T1000 (cell line): Measurements from ENCODE around the gene STXBP2.

Experiments used
- DNase-seq: peaks from one replicate; lab custom pipeline; 2025; ENCODE audit warnings: mixed read lengths; lab: John Stamatoyannopoulos, UW

STXBP2 gene

DNA sequence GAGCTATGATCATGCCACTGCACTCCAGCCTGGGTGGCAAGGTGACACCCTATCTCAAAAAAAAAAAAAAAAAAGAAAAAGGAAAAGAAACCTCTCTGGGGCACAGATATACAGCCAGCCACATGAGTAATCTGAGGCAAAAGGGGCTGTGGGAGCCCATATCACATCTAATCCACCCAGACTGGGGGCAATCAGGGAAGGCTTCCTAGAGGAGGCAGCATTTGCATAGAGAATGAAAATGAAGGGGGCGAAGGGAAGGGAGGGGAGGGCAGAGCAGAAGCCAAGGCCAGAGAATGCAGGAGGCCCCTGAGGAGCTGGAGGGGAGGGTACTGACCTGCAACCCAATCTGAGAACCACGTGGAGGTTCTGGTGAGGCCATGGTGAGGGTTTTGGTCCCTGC is 13.2 kb downstream of the STXBP2 start:
- DNase-seq, result no peak

DNA sequence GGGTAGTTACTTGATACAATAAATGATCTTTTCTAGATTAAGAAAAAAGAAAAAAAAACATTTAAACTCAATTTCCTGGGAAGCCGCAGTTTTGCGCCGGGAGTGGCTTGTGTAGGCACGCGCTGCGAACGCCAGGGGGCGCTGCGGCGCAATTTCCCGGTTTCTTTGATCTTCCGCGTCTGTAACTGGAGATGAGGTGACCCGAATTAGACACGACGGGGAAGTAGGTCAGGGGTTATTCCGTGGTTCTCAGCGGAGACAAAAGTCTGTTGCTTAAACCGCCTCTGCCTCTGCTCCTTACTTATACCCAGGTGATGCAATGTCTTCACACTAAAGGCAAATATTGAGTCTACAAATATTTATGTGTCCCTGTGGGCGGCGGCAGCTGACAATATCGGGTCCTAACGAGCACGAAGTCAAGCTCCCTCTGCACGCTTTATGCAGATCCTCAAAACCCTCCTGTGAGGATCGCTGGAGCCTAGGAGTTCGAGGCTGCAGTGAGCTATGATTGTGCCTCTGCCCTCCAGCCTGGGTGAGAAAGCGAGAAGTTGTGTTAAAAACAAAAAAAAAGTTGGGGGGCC is 15.2 kb downstream of the STXBP2 start:
- peak; percentile 68 for DNase-seq

DNA sequence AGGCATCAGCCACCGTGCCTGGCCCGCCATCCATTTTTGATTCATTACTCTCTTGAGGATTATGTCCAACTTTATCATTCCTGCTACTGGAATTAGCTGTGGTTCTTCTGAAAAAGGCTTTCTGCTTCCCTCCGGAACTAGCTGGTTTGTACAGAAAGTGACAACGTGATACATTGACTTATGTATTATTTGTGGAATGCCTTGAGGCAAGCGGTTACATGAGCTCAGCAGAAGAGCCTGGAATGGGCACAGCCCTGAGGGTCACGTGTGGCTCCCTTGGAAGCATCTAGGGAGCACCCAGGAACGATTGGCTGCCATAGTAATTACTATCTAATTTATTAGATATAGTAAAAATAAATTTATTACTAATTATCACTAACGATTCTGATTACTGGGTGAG is 17.5 kb downstream of the STXBP2 start:
- DNase-seq, result no peak

DNA sequence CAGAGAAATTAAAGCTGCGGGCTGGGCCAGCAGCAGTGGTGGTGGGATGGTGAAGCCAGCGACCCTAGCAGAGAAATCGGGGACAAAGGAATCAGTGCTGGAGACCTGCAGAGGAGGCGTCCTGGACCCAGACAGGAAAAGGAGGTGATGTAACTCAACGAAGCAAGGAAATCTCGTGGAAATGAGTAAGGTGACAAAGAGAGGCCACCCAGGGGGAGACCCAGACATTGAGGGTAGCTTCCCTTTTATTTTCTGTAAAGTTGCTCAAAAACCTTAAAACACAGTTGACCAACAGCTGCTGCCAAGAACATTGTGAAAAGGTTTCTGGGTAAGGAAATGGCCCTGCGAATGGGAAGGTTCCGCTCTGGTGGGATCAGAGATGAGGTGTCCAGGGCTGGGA is 18.7 kb downstream of the STXBP2 start:
- no peak for DNase-seq

DNA sequence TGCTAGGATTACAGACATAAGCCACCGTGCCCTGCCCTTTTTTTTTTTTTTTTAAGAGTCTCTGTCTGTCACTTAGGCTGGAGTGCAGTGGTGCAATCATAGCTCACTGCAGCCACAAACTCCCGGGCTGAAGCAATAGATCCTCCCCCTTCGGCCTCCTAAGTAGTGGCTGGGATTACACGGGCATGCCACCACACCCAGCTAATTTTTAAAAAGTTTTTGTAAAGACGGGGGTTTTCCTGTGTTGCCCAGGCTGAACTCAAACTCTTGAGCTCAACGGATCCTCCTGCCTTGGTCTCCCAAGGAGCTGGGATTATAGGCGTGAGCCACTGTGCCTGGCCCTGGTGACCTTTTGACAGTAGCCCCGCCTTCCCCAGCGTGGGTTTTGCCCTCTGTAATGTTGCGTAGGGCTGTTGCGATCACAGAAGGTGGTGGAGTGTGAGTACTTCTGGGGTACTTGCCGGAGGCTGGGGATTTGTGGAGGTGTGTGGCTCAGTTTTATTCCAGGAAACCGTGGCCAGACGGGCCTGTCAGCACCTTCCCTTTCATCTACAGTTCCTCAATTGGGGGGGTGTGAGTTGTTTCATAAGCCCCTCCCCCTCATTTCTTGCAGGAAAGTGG is 20.3 kb downstream of the STXBP2 start:
- no peak for DNase-seq

DNA sequence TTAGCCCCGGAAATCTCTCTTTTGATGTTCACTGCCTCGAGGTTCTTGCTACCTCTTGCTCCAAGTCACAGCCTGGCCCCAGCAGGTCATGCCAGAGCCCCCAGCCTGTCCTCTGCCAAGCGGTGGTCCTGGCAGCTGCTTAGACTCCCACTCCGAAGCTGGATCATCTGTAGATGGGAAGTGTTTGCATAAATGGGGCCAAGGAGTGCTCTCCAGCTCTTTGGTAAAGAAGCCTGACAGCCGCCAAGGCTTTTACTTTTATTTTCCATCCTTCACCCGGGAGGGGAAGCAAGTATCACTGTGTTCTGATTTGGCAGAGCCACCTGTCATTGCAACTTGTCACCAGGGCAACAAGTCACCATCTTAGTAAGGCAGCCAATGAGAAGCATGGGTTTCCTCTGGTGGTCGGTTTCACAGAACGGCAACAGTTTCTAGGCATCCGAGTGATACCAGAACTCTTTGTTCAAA is 21.3 kb downstream of the STXBP2 start:
- DNase-seq, result no peak

DNA sequence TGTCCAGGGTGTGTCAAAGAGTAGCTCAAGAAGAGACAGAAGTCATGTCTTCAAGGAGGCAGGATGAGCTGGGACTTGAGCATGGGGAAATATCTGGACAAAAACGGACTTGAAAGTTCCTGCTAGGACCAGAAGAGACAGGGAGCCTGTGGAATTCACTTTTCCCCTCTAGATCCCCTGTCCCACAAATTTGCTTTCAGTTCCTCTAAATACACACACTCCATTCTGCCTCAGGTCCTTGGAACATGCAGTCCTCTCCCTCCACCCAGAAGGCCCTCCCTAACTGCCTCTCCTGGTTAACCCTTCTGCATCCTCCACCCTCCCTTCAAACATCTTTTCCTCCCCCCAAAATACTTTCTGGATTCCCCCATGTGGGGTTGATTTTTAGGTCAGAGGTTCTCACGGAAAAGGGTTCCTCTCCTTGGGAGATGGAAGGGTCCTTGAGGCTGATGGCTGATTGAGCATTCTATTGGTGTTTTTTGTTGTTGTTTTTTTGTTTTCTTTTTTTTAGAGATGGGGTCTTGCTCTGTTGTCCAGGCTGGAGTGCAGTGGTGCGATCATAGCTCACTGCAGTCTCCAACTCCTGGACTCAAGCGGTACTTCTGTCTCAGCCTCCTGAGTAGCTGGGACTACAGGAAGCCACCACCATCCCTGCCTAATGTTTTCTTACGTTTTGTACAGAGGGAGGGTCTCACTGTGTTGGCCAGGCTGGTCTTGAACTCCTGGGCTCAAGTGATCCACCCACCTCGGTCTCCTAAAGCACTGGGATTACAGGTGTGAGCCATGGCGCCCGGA is 25.0 kb downstream of the STXBP2 start:
- DNase-seq, result no peak

DNA sequence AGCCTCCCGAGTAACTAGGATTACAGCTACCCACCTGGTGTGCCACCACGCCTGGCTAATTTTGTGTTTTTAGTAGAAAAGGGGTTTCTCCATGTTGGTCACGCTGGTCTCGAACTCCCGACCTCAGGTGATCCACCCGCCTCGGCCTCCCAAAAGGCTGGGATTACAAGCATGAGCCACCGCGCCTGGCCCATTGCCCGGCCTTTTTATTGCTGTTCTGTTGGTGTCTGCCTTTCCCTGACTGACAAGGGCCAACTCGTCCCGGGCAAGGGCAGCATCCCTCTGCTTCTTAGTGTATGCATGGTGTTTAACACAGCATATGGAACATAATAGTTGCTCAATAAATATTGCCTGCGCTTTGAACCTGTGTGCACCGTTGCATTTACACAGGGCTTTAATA is 25.7 kb downstream of the STXBP2 start:
- DNase-seq, result no peak

DNA sequence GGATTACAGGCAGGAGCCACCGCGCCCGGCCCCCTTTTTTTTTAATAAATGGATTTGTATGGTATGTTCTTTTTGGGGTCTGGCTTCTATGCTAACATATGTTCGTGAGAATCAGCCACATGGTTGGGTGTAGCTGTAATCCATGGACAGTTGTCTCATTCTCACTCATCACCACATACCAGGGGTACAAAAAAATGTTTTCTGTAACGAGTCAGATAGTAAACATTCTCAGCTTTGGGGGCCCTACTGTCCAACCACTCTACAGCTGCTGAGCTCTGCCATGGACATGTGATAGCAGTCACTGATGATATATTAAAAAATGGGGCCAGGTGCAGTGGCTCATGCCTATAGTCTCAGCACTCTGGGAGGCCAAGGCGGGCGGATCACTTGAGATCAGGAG is 26.8 kb downstream of the STXBP2 start:
- no peak for DNase-seq

DNA sequence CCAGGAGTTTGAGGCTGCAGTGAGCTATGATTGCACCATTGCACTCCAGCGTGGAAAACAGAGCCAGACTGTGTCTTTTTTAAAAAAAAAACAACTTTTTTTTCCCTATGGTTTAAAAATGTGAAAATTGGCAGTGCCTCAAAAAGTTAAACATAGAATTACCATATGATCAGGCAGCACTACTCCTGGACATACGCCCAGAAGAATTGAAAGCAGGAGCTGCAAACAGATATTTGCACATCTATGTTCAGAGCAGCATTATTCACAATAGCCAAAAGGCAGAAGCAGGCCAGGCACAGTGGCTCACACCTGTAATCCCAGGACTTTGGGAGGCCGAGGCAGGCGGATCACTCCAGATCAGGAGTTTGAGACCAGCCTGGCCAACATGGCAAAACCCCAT is 28.2 kb downstream of the STXBP2 start:
- DNase-seq, result no peak

DNA sequence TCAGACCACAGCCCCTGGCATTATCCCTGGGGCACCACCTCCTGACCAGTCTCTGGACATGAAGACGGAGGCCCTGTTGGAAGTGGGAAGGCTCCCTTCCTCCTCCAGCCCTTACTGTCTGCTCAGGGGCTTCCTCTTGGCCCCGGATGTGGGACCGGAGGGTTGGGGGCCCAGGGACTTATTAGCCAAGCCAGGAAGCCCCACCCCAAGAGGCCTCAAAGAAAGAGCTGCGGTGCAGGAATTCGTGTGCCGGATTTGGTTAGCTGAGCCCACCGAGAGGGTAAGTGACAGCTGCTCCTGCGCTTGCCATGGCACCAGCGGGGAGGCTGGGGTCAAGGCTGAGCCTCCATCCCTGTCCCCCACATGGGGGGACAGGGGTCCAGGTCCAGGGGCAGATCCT is 31.9 kb downstream of the STXBP2 start, which contains the start of gene RETN:
RETN (plus strand) TSS at position 208 of the 400 bp plus-strand sequence. CDS start 278 bp downstream, outside the sequence.
- DNase-seq, result no peak

DNA sequence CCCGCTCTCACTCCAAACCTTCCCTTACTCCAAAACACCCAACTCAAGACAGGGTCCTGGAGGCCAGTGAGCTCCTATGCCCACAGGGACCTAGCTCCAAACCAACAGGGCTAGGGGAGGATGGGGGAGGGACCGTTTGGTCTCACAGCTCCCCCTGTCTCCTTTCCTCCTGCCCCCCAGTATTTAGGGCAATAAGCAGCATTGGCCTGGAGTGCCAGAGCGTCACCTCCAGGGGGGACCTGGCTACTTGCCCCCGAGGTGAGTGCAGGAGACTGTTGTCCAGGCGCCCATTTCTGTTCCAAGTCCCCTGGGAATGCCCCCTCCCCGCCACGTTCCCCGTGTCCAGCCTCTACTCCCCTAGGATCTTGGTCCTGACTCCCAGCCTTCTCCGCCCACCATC is 32.7 kb downstream of the STXBP2 start:
- DNase-seq, result no peak

DNA sequence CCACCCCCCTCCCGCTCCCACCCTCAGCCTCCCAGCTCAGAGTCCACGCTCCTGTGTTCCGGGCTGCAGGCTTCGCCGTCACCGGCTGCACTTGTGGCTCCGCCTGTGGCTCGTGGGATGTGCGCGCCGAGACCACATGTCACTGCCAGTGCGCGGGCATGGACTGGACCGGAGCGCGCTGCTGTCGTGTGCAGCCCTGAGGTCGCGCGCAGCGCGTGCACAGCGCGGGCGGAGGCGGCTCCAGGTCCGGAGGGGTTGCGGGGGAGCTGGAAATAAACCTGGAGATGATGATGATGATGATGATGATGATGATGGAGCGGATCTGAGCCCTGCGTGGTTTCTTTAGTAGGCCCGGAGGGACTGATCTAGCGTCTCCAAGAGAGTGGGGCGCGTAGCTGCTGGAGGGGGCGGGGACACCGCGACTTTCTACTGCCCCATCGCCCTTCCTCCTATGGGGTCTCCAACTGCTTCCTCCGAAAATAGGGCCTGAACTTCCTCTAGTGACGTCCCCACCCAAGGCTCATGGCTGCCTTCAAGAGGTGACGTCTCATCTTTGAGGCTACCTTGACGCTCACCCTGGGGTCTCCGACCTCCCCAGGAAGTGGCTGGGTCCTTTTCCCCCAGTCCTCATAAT is 33.4 kb downstream of the STXBP2 start:
- no peak for DNase-seq

DNA sequence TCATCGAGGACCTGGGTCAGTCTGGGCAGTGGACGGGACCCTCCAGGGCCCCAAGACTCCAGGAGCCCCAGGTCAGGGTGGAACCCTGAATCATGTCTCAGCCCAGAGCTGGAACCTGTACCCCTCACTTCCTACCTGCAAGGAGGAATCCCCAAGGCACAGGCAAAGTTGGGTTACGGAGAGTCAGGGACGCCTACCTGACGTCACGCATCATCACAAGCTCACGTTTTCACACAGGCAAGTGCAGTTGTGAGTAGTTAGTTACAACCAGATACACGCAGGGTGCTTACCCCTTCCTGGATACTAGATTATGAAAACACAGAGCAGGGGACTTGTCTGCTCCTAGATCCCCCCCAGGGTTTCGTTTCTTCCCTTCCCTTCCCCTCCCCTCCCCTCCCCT is 33.9 kb downstream of the STXBP2 start:
- DNase-seq, result no peak

DNA sequence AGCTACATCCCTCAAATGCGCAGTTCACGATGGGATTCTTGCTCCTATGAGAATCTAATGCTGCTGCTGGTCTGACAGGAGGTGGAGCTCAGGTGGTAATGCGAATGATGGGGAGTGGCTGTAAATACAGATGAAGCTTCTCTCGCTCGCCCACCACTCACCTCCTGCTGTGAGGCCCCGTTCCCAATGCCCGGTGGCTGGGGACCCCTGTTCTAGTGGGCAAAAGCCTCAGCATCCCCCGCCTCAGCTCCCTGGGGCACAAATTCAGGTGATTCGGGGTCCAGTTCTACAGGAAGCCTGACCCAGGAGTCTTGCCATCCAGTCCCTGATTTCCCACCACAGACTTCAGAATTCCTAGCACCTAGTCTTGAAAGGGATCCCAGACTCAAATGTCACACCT is 35.6 kb downstream of the STXBP2 start:
- DNase-seq, result no peak

DNA sequence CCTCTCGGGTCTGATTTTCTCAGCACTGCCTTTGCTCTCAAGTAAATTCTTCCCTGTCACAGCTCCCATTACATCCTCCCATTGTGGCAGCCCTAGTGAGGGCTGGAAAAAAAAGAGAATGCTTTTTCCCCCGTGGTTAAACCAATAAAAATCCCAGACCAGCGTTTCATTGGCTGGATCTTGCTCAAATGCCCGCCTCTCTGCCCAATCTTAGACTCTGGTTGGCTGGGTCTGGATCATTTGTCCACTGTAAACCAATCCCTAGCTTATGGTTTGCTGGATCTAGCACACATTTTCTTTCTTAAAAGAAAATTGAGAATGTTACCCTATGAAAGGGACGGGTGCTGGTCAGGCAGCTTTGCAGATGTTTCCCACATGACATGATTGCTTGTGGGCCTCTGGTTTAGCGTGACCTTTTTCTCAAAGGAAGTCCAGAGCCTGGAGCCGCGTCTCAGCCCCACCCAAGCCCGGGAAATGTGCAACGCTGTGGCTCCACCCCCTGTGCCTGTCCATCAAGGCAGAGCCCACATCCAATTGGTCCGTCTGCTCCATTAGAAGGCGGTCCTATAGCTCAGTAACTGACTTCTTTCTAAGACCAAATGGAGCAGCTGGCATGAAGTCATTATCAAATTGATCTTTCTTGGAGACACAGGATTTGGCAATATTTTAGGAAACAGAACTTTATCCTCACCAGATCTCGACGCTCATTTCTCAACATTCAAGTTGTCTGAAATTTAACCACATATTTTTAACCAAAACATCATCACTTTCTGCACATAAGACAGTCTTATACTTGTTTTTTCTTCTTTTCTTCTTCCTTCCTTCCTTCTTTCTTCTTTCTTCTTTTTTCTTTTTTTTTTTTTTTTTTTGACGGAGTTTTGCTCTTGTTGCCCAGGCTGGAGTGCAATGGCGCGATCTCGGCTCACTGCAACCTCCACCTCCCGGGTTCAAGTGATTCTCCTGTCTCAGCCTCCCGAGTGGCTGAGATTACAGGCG is 37.4 kb downstream of the STXBP2 start:
- peak; percentile 13 for DNase-seq

DNA sequence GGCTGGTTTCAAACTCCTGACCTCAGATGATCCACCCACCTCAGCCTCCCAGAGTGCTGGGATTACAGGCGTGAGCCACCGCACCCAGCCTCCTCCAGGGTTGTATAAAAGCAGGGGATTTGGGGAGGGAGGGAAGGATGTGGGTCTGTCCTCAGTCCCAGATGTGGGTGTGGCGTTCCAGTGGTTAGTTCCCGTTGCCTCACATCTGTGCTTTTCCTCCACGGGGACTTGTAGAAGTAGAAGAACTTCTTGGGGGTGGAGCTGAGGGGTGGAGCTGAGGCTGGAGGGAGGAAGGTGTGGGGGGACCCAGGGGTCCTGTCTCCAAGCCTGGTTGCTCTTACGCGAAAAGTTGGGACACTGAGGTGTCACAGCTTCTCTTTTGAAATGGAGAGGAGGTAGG is 39.5 kb downstream of the STXBP2 start:
- no peak for DNase-seq

DNA sequence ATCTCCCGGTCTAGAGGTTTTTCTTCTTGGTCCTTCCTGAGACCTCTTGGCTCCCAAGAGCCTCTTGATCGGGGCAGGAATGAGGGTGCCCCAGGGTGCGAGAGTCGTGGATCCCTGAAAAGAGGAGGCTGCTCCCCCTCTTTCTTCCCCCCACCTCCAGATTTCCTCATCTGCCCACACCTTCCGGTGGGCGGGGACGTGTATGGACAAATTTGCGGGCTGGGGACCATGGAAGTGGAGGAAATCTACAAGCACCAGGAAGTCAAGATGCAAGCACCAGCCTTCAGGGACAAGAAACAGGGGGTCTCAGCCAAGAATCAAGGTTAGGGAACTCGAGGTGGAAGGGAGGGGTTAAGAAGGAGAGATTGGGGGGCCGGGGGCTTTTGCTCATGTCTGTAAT is 39.9 kb downstream of the STXBP2 start, which contains the start of gene MCEMP1:
MCEMP1 (plus strand) TSS at position 237 of the 400 bp plus-strand sequence; CDS start at position 268, 31 bp downstream.
- DNase-seq, result no peak

DNA sequence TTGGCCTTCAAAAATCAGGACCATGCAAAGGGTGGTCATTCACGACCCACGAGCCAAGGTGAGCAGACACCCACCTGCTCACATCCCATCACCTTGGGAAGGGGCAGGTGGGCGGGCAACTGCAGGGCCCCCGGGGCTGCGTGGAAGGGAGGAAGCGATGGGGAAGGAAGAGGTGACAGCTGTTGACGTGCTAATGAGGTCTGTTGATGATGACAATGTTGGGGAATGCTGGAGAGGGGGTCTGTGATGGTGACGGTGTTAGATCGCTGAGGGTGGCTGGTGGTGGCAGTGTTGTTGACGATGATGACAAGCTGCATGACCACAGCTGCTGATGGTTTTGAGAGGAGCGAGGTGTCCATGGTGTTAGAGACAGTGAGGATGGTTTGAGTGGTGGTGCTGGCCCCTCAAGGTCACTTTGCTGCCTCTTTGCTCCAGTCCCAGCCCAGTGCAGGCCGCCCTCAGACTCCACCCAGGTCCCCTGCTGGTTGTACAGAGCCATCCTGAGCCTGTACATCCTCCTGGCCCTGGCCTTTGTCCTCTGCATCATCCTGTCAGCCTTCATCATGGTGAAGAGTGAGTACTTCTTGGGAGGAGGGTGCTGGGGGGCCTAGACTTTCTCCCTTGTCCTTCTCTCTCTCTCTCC is 40.9 kb downstream of the STXBP2 start:
- no peak for DNase-seq

DNA sequence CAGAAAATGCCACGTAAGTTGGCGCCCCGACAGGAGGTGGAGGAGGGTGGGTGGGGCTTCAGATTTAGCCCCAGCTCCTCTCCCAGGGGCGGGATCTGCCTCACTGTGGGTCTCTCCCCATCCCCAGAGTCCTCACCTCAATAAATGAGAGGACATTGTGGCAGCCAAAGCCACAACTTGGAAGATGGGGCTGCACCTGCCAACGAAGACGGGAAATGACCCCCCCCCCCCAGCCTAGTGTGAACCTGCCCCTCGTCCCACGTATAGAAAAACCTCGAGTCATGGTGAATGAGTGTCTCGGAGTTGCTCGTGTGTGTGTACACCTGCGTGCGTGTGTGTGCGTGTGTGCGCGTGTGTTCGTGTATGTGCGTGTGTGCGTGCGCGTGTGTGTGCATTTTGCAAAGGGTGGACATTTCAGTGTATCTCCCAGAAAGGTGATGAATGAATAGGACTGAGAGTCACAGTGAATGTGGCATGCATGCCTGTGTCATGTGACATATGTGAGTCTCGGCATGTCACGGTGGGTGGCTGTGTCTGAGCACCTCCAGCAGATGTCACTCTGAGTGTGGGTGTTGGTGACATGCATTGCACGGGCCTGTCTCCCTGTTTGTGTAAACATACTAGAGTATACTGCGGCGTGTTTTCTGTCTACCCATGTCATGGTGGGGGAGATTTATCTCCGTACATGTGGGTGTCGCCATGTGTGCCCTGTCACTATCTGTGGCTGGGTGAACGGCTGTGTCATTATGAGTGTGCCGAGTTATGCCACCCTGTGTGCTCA is 42.3 kb downstream of the STXBP2 start:
- DNase-seq, result no peak
